ENCODE measurements around the gene CARMIL1.

The CARMIL1 gene

GRCh38 chr6:25564943-25565342 is 285.8 kb downstream of the CARMIL1 start:
- TF ChIP-seq CTCF (IDR thresholded peaks at IDR 0.05): no peak

- no peak for TF ChIP-seq CTCF (IDR thresholded peaks at IDR 0.05)
Measured at GRCh38 chr6:25570578-25570977, 291.4 kb downstream of the CARMIL1 start.

GRCh38 chr6:25576919-25577318 is 297.7 kb downstream of the CARMIL1 start:
- TF ChIP-seq CTCF (IDR thresholded peaks at IDR 0.05): no peak

GRCh38 chr6:25578538-25578937 is 299.4 kb downstream of the CARMIL1 start:
- no peak for TF ChIP-seq CTCF (IDR thresholded peaks at IDR 0.05)

- TF ChIP-seq CTCF (IDR thresholded peaks at IDR 0.05): no peak
Measured at GRCh38 chr6:25579391-25579883, 300.3 kb downstream of the CARMIL1 start.

GRCh38 chr6:25579902-25580495 is 300.8 kb downstream of the CARMIL1 start:
- no peak for TF ChIP-seq CTCF (IDR thresholded peaks at IDR 0.05)

- TF ChIP-seq CTCF (IDR thresholded peaks at IDR 0.05): no peak
Measured at GRCh38 chr6:25582101-25582500, 302.9 kb downstream of the CARMIL1 start.

GRCh38 chr6:25583099-25583498 is 303.9 kb downstream of the CARMIL1 start:
- TF ChIP-seq CTCF (IDR thresholded peaks at IDR 0.05): no peak
